T-helper 2 cell (primary cell): Measurements from ENCODE around the gene ABHD17B.
A peak's percentile ranks its signal among the peaks of the same experiment; 100 is the strongest.

Source experiments
- DNase-seq, 5 experiments: peaks; one replicate each; pipeline versions ENCODE4 v3.0.0 to v3.0.0-alpha.2; 2012 to 2022

Gene ABHD17B

DNA sequence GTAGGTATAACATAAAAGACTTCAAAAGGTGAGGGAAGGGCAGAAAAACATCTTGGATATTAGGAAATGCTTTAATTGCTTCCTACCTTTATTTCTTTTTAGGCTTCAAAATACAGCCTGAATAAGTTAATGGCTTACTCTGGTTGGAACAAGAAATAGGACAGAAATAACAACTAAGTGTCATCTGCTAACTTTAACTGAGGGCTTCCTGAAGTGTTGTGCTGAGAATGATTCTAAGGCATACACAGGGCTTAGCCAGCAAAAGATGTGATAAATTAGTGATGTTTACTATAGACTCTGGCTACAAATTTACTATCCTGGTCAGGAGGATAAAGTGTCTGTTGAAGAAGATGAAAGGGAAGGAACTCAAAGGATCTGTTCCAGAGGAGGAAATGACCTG lies 34.2 kb downstream of the ABHD17B start:
- no peak for DNase-seq

DNA sequence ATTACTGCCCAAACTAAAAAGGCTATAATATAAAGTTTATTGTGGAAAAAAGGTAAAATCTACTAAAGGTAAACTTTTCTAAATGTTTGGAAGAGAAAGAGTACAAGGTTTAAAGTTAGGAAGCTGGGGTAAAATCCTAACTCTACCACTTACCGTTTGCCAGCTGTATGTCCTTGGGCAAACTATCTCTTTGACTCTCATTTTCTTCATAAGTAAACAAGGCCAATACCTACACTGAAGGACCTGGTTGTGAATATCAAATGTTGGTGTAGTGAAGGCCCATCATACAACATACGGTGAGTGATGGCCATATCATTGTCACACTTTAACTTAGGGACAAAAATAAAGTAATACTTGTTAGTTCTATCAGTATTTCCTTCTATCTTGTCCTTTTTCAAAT lies 34.9 kb downstream of the ABHD17B start:
- DNase-seq, result no peak

DNA sequence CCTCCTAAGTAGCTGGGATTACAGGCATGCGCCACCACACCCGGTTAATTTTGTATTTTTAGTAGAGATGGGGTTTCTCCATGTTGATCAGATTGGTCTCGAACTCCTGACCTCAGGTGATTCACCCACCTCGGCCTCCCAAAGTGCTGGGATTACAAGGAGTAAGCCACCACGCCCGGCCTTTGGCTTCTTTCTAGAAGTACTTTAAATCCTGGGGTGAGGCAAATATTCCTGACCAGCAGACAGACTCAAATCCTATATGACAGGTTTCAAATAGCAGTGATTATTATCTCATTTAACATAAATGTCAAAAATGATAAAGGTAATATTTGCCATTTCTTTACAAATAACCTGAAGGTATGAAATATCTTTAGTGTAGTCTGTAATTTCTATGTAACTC lies 35.6 kb downstream of the ABHD17B start:
- no peak for DNase-seq

- no peak for DNase-seq
These were observed 47.4 kb downstream of the ABHD17B start for GRCh38 chr9:71863631-71864030.

GRCh38 chr9:71861618-71862017 lies 49.4 kb downstream of the ABHD17B start:
- no peak for DNase-seq

DNA sequence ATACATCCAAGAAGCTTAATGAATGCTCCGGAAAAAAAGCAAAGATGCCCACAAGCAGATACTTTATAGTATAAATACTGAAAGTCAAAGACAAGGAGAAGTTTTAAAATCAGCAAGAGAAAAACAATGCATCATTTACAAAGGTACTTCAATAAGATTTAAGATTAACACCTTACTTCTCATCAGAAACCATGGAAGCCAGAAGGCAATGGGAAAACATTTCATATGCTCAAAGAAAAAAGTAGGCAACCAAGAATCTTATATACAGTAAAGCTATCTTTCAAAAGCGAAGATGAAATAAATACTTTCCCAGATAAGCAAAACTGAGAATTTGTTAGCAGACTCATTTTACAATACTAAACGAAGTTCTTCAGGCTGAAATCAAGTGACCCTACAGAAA lies 51.1 kb downstream of the ABHD17B start:
- DNase-seq, result peak in 1 of 5 experiments; percentile 30

DNA sequence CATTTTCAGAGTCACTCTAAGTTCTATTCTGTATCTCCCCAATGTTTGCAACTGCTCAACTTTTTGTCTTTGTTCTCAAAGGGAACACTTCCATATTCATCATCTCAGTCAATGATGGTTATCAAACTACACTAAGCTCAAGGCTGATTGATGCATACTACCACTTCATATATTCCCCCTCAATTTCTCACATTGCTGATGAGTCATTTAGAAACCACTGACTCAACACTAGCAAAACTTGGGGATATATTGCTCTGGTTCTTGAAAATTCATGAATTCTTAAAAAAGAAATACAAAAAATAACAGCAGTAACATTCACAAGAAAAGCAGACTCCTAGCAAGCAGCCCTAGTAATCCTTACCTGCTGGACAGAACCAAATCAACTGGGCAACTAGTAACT lies 52.2 kb downstream of the ABHD17B start:
- DNase-seq, result peak in 1 of 5 experiments; percentile 92

DNA sequence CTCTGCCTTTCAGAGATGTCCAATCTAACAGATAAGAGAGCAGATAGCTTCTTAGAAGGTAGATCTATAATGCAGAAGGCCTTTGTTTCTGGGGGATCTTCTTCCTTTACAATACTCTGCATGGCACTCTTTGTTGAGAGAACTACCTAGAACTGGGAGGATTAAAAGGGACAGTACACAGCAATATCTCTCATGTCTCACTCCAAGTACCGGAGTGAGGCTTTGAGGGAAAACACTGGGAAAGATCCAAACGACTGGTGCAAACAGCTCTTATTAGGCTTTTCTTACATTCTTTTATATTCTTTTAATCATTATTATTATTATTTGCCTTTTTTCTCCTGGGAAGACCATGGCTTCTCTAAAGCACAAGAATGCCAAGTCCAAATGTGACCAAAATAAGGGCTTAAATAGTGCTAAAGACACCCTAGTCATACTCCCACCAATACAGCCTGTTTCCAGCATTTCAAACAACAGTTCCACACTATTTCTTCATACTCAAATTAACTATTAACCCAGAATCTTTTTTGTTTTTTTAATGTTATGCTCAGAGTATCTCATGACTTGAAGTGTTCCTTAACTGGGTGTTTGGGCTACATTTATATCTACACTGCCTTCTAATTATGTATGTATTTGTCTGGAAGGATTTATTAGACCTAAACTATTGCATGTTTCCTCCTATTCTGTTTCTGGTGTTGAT lies 52.7 kb downstream of the ABHD17B start:
- no peak for DNase-seq

GRCh38 chr9:71857159-71857558 lies 53.8 kb downstream of the ABHD17B start:
- DNase-seq, result no peak

DNA sequence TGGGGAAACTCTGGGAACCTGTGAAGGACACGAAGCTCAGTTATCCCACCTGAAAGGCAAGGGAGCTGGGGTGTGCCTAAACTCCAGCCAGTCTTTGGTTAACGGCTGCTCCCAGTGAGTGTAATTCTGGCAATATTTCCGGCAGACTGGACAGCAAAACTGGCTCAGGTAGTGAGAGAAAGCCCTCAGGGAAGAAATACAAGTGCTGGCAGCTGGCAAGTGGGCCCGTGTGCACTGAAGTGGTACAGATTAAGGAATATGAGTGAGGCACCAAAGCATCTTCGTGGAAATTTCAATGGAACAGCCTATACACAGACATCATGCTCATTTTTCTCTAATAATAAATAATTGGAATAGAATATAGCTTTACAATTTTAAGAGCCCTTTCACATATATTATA lies 56.2 kb downstream of the ABHD17B start:
- DNase-seq, result no peak

DNA sequence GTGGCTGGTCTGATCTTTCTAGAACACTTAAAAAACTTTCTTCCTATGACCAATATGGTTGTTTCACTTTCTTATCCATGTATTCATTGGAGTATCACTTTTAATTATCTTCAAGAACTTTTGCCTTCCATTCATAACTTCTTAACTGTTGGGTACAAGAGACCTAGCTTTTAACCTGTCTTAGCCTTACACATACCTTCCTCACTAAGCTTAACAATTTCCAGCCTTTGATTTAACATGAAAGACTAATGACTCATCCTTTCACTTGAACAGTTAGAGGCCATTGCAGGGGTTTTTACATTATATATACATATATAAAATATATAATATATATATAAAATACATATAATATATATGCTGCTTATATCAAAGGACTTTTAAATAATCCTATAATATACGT lies 57.9 kb downstream of the ABHD17B start:
- DNase-seq, result no peak

- no peak for DNase-seq
These were observed 60.0 kb downstream of the ABHD17B start for GRCh38 chr9:71850996-71851395.

DNA sequence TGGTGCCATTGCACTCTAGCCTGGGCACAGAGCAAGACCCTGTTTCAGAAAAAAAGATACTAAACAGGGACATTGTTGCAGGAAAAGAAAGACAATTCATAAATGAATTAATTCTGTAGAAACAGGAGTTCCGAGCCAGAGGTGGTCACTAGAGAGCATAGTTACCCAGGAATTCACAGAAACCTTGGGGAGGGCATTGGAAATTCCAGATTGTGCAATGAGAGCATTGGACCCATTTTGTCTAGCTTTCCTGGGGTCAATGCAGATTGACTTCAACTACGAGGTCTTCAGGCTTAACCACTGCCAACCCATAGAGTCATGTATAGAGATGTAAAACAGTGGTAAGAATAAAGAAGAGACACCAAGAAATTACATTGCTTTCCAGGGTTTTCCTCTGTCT lies 63.1 kb downstream of the ABHD17B start:
- DNase-seq, result no peak

DNA sequence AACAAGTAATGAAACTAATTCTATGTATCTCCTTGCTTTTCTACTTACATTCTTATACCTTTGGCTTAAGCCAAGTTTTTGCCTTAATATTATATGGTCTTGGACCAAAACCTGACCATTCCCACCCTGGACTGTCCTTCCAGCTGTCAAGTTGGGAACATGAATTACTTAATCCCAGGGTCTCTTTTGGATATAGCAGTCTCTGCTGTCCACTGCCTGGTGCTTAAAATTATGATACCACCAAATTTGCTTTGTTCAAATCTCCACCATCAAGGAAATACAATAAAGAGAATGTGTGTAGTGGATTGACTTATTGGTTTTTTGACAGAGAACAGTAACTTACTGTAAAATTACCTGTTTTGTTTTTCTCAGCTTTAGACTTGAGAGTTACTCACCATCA lies 66.2 kb downstream of the ABHD17B start:
- no peak for DNase-seq

- DNase-seq, result no peak
These were observed 71.3 kb downstream of the ABHD17B start for GRCh38 chr9:71839668-71840067.

DNA sequence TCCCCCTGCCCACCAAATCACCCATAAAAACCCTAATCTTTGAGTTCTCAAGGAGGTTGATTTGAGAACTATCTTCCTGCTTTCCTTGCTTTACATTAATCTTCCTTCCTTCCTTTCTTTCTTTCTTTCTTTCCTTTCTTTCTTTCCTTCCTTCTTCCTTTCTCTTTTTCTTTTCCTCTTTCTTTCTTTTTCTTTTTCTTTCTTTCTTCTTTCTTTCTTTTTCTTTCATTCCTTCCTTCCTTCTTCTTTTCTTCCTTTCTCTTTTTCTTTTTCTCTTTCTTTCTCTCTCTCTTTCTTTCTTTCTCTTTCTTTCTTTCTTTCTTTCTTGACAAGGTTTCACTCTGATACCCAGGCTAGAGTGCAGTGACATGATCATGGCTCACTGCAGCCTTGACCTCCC lies 75.4 kb downstream of the ABHD17B start:
- no peak for DNase-seq

- DNase-seq, result no peak
These were observed 80.1 kb downstream of the ABHD17B start for GRCh38 chr9:71830929-71831328.

DNA sequence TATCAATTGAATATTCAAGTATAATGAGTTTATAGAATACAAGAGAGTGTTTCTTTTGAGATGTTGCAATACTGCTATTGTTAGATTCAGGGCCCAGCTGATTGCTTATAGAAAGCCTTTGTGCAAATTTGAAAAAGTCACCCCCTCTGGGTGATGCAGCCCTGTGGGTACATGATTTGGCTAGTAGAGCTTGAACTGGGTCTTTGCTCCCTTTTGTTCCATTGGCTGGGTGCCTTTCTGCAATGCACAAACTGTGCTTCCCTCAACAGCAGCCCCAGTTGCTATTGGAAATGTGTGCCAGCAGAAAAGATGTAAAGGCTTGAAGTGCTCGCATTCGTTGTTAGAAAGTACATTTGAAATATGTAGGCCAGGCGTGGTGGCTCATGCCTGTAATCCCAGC lies 80.8 kb downstream of the ABHD17B start:
- no peak for DNase-seq

DNA sequence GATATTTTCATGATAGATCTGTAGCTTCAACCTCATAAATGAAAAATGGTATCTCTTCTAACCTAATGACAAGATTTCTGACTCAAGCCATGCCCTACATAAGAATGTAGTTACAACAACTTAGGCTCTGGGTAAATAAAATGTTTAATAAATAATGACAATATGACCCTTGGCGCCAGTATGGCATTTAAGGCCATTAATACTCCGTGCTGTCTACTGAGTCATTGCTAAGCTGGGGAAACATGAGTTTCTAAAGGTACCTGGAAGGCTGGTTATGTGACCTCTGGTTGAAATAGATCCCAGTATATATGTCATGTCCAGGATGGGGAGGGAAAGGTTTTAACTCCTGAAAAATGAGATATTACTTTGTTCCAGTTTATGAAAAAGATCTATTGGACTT lies 84.7 kb downstream of the ABHD17B start:
- no peak for DNase-seq

- no peak for DNase-seq
These were observed 86.7 kb downstream of the ABHD17B start for GRCh38 chr9:71824257-71824656.

GRCh38 chr9:71822935-71823334 lies 88.1 kb downstream of the ABHD17B start:
- peak in 1 of 5 experiments; percentile 21 for DNase-seq

- peak in 1 of 5 experiments; percentile 91 for DNase-seq
These were observed 88.5 kb downstream of the ABHD17B start for GRCh38 chr9:71822456-71822855.

DNA sequence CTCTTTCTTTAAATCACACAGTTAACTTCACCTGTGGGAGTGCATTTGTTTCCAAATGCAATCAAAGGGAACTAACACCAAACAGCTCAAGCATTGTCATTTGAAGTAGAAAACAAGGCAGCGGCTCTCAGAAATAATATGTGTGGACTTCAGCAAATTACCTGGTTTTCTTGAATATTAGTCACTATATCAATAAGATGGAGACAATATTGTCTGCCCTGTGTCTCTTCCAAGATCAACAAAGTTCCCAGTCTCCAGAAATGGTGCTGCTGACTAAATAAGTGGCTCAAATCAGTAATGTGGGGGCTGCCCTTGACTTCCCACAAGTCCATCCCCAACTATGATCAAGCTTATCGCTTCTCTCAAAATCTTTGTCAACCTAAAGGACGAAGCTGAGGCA lies 89.6 kb downstream of the ABHD17B start:
- no peak for DNase-seq

DNA sequence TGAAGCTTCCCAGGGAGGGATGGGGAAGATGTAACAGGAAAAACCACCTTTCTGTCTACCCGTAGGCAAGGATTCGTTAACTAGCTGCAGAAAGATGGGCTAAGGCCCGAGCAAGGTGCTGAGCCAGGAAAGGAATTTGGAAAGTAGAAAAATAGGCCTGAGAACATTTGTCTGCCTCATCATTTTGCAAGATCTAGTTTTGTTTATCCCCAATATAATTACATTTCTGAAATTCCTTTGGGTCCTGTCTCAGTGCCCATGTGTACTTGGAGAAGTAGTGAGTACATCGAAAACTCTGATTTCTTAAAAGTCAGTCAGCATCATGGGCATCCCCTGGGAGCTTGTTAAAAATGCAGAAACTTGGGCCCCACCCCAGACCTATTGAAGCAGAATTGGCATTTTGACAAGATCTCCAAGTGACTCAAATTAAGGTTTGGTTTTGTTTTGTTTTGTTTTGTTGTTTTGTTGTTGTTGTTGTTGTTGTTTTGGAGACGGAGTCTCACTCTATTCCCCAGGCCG lies 90.5 kb downstream of the ABHD17B start:
- DNase-seq, result no peak

- peak in 3 of 5 experiments; percentile 15 to 35 (median 23) for DNase-seq
These were observed 91.8 kb downstream of the ABHD17B start for GRCh38 chr9:71819115-71819739.
